SW 1271 (cell line): ENCODE measurements around the gene MEGF6.

Experiments
- DNase-seq, 2 experiments: peaks; one replicate each; lab custom pipeline; 2025; lab: John Stamatoyannopoulos, UW

The MEGF6 gene, protein sequence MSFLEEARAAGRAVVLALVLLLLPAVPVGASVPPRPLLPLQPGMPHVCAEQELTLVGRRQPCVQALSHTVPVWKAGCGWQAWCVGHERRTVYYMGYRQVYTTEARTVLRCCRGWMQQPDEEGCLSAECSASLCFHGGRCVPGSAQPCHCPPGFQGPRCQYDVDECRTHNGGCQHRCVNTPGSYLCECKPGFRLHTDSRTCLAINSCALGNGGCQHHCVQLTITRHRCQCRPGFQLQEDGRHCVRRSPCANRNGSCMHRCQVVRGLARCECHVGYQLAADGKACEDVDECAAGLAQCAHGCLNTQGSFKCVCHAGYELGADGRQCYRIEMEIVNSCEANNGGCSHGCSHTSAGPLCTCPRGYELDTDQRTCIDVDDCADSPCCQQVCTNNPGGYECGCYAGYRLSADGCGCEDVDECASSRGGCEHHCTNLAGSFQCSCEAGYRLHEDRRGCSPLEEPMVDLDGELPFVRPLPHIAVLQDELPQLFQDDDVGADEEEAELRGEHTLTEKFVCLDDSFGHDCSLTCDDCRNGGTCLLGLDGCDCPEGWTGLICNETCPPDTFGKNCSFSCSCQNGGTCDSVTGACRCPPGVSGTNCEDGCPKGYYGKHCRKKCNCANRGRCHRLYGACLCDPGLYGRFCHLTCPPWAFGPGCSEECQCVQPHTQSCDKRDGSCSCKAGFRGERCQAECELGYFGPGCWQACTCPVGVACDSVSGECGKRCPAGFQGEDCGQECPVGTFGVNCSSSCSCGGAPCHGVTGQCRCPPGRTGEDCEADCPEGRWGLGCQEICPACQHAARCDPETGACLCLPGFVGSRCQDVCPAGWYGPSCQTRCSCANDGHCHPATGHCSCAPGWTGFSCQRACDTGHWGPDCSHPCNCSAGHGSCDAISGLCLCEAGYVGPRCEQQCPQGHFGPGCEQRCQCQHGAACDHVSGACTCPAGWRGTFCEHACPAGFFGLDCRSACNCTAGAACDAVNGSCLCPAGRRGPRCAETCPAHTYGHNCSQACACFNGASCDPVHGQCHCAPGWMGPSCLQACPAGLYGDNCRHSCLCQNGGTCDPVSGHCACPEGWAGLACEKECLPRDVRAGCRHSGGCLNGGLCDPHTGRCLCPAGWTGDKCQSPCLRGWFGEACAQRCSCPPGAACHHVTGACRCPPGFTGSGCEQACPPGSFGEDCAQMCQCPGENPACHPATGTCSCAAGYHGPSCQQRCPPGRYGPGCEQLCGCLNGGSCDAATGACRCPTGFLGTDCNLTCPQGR (N-terminal part only)

DNA sequence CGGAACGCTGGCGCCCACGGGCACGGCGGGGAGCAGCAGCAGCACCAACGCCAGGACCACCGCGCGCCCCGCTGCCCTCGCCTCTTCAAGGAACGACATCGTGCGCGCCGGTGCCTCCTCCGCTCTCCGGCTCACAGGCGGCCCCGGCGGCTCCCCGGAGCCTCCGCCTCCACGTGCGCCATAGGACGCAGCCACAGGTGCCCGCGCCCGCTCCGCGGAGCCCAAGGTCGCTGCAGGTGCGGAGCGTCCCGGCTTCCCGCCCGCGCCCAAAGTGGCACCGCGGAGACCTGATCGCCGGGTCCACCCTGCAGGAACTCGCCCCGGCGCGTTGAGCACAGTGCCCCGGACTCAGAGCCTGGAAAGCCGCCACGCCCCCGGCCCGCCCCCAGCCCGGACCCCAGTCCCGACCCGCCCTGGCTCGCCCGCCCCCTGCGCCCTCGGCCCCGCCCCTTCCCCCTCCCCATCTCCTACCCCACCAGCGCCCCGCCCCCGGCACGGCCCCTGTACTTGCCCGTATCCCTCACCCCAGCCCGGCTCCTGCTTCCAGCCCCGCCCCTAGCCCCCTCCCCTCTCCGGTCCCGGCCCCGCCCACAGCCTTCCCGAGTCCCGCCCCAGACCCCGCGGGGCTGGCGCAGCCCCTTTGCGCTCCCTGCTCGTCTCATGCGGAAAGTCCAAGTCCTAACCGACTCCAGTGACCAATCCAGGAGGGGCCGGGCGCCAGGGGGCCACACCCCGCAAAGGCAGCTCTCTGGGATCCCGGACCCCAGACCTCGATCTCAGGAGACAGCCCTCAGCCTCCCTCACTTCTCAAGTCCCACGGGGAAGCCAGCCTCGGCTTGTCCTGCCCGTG, at the start of gene MEGF6:
MEGF6 (minus strand) TSS at position 339 of the 850 bp plus-strand sequence; CDS start at position 99, 240 bp downstream.
- peak in 1 of 2 experiments; percentile 48 for DNase-seq

DNA sequence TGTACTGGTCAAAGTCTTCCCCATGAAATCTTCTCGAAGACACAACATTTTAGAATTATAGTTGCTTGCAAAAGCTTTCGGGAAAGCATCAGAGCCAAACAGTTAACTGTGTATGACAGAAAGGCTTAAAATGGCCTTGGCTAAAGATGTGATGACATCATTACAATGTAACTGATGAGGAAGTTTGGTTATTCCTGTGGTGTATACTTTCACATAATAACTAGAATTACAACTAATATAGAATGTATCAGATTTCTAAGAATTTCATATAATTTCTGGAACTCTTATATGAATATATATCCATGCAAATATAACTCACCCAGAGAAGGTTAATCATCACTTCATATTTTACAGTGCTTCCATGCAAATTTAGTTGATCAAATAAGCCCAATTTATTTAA, 49.4 kb upstream of the MEGF6 start:
- no peak for DNase-seq

DNA sequence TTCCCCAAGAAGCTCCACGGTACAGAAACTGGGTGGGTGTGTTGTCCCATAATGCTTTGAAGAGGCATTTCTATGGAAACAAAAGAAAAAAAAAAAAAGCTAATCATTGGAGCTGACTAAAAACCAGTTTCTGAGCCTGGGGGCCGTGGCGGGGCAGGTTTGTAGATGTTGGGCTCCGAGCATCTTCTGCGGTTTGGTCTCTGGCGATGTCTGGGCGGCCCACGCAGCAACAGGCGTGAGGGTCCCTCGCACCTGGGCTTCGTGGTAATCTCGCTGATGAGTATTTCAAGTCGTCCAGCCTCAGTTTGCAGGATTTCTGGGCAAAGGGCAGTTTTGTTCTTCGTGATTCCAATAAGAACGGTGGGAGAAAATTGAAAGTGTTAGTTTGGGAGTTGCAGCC, 47.8 kb upstream of the MEGF6 start:
- DNase-seq = no peak

DNA sequence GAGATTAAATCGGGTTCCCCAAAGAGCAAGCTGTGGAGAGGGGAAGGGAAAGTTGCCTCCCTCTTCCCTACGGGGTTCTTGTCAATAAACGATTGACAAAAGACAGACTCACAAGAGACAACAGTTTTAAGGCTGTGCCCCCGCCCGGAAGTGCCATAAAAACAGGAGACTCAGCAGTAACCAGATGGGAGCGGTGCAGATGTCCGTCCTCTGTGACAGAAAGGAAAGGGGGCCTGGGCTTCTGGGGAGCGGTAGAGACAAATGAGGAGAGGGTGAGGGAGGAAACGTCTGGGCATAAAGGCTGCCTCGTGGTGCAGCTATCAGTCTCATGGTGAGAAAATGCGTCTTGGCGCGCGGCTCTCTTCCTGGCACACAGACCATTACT, 46.9 kb upstream of the MEGF6 start:
- DNase-seq = no peak

DNA sequence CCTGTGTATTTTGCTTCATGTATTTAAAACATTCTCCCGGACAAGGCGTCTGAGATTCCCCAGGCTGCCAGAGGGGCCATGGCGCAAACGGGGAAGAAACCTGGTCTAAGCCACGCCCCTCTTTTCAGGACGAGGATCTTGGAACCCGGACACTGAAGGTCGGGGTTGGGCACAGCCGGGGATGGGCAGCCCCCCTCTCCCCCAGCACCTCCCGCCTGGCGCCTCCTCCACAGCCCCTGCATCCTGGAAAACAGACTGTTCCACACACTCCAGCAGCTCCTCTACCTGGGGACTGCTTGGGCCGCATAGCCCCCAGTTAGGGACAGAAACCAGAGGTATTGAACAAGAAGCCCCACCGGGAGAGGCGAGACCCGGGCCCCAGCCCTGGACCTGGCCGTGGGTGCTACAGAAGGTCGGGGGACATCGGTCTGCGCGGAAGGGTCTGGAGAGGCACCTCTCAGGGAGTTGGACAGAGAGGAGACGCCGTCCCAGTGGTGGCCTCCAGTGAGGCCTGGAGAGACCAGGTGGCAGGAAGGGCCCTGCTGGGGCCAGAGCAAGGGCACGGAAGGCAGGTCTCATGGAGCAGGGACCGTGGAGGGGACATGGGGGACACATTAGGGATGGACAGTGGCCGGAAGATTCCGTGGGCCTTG, 46.4 kb upstream of the MEGF6 start:
- DNase-seq = no peak

DNA sequence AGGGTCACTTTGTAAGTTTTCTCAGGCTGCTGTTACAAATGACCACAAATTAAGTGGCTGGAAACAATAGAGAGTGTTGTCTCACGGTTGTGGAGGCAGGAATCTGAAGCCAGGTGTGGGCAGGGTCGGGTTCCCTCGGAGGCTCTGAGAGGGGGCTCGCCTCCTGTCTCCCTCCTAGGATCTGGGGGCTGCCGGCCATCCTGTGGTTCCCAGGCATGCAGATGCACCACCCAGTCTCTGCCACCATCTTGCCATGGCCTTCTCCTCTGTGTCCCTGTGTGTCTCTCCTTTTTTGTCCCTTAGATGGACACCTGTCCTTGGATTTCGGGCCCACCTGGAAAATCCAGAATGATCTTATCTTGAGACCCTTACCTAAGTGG, 45.8 kb upstream of the MEGF6 start:
- no peak for DNase-seq

DNA sequence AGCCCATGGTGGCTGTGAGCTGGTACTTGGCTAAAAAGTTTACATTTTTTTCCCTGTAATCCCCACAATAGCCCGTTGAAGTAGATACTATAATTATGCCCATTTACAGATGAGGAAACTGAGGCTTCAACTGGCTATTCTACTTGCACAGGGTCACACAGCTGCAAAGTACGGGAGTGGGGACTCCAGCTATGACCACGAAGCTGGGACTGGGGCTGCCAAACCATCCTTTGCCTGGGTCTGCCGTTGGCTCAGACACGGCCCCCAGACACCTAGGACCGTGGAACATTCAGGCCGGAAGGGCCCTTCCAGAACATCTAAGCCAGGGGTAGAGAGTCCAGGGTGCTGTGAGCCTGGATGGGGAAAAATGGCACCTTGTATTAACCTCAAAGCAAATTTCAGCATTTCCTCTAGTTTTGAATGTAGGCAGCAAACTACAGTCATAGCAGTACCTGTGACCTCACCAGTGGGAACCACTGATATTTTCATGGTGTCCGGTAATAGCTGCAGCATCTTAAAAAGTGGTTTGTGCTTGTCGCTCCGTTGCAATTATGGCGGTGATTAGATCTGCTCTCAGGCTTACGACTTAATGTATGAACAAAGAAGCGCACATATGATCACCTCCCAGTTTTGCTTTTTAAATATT, 45.3 kb upstream of the MEGF6 start:
- DNase-seq = no peak

DNA sequence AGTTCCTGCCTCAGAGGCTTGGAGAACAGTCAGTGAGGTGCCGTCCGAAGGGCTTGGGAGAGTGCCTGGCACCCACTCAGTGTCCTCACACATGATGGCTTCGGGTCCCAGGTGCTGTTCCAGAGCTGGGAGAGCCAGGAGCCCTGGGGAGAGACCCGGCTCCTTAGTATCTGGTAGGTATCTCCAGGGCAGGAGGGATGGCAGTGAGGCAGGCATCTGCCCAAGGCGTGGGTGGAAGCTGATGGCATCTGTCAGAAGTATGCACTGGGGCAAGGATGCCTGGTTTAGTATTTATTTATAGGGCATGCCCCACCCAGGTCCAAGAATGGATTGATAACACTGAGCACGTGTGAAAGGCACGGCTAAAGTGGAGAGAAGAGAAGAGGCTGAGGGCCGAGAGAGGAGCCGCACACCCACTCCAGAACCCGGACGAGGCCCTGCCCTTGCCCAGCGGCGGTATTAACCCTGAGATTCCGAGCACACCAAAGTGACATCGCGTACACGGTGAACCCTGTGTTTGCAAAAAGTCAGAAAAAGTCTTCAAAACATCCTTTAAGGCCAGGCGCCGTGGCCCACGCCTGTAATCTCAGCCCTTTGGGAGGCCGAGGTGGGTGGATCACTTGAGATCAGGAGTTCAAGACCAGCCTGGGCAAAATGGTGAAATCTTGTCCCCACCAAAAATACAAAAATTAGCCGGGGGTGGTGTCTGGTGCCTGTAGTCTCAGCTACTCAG, 43.4 kb upstream of the MEGF6 start:
- DNase-seq = no peak

DNA sequence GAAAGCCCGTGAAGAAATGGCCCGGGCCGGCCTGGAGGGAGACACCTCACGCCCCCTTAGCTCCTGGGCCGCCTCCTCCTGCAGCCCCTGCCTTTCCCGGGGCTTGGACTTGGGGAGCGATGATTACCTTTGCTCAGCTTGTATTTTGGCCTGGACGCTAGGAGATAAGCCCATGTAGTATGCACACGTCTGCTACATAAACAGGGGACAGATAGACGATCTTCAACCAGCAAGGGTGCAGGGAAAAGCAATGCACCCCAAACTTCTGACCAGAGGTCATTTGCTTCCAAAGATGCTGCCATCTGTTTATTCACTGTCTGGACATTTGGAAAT, 41.9 kb upstream of the MEGF6 start:
- DNase-seq = no peak

DNA sequence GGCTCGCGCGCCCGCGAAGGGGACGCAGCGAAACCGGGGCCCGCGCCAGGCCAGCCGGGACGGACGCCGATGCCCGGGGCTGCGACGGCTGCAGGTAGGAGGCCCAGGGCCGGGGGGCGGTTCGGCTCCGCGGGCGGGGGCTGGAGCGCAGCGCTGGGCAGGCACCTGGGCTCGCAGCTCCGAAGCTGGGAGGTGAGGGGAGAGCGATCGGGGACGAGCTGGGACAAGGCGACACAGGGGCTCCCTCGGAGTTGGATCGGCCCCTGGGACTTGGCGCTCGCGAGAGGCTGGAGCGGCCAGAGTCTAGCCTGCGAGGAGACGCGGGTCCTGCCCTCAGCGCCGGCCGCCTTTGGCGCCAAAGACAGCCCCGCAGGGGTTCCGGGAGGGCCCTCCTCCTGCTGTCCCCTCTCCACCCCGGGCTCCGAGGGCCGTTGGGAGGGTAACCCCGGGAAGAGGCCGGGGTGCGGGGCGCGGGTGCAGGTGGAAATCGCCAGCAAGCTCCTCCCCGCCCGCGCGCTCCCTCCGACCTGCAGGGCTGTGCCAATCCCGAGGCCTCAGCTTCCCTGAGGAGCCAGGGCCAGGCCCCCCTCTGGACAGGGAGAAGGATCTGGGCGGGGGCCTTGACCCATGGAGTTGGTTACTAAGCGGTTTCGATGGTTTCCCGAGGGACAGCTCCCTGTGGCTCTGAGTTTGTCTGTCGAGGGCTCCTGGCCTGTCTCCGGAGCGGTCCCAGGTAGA, 41.4 kb upstream of the MEGF6 start:
- DNase-seq = no peak

DNA sequence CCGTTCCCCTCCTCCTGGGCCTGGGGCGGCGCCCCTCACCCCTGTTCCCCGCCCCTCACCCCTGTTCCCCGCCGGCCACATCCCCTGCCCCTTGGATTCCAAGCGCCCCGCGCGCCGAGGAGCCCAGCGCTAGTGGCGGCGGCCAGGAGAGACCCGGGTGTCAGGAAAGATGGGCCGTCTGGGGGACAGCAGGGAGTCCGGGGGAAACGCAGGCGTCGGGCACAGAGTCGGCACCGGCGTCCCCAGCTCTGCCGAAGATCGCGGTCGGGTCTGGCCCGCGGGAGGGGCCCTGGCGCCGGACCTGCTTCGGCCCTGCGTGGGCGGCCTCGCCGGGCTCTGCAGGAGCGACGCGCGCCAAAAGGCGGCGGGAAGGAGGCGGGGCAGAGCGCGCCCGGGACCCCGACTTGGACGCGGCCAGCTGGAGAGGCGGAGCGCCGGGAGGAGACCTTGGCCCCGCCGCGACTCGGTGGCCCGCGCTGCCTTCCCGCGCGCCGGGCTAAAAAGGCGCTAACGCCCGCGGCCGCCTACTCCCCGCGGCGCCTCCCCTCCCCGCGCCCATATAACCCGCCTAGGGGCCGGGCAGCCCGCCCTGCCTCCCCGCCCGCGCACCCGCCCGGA, 40.7 kb upstream of the MEGF6 start, which contains the start of gene TP73:
TP73 (plus strand) TSS at position 587 of the 618 bp plus-strand sequence. CDS start 29,850 bp downstream, outside the sequence.
- DNase-seq = no peak

DNA sequence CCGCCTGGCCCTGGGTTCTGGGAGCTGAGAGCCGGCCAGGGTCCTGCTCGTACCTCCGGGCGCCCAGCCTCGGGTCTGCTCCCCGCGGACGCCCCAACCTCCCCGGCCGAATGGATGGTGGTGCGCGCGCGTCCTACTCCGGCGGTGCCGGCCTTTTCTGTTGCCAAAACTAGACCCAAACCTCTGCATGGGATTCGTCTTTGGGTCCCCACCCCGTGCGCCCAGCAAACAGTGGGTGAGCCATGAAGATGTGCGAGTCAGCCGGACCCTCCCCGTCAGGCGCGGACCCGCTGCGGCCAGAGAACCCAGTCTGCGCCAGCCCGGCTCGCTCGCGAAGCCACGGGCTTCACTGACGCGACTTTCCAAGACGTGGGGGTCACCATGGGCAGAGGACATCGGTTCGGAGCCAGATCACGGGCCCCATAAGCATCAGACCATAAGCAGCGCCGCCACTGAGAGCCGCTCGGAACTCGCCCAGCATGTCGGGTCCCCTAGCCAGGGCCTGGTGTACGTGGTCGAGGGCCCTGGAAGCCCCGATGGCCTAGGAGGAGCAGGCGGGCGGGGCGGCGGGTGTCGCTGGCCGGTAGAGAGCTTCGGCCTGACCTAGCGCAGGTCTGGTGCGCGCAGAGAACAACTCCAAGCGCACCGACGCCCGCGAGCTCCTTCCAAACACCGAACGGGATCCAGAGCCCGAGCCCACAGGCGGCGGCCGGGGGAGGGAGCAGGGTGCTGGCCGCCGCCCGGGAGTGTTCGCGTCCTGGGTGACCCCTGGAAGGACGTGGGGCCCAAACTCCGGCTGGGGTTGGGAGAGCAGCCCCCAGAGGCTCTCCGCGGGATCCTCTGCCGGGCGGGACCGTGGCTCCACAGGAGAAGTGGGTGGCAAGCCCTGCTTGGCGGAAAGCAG, 40.0 kb upstream of the MEGF6 start:
- DNase-seq = no peak

DNA sequence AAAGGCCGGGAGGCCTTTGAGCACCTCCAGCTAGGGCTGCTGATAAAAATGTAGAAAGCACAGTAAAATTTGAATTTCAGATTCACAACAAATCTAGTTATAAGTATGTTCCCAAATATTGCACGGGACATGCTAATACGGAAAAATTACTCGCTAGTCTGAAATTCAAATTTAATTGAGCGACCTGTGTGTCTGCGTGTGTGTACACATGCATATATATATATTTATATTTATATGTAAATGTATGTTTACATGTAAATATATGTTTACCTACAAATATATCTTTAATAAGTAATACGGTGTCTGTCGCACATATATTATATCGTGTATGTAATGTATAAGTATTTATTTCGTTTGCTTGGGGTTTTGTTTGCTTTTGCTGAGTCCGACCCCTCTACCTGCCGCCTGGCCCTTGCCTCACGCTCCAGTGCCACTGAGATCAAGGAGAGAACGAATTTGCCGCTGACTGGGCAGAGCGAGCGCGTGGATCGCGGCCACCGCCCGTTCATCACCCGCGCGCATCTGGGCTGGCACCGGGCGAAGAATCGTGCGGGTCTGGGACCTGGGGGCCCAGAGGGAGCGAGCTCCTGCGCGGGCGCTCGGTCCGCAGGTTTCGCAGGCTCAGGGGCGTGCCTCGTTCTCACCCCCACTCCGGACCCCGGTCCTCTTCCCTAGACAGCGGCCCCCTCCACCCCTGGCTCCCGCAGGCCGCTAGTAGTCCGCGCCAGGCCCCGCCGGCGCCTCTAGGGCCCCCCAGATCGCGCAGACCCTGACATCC, 39.1 kb upstream of the MEGF6 start:
- DNase-seq = no peak

DNA sequence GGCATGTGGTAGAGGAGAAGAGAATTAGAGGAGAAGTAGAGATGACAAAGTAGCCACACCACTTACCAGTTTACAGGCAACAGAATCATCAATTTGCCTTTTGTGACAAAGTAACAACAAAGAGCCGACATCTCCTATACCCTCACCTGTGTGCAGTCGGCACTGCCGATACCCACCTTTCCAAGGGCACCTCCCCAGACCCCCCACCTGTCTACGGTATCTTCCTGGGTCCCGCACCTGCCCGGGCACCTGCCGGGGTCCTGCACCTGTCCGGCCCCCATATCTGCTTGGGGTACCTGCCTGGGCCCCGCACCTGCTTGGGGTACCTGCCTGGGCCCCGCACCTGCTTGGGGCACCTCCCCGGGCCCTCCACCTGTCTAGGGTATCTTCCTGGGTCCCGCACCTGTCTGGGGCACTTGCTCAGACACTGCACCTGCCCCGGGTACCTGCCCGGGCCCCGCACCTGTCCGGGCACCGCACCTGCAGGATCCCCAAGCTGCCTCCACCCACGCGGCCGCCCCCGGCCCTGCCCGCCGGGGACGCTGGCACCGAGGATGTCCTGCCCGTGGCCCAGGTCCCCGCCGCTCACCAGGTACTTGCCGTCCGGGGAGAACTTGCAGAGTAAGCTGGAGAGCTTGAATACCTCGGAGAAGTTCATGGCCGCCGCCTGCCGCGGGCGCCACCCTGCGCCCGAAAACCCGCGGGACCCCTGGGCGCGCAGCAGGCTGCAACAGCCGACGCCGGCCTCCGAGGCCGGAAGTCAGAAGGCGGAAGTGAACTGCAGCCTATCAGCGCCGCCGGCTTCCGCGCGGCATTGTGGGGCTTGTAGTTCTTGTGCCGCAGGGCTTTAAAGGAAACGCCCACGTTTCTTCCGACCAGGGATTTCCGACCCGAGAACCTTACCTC, 38.3 kb upstream of the MEGF6 start, which contains the start of gene WRAP73:
WRAP73 (minus strand) TSS at position 762 of the 906 bp plus-strand sequence; CDS start at position 658, 104 bp downstream.
- DNase-seq = peak; percentile 50 to 77

DNA sequence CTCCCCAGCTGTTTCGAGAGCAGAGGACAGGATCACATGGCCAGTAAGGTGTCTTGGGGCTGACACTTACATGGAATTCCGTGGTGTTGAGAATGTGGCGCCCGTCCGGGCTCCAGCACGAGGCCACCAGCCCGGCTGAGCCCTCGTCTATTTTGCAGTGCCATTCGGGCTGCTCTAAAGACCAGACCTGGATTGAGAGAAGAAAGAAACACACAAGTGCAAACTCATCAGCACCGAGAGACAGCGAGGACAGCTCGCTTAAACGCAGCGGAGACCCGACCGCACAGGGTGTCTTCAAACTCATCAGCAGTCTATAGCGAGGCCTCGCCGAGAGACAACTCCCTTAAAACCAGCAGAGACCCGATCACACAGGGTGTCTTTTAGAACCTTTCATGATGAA, 35.3 kb upstream of the MEGF6 start:
- DNase-seq = no peak
